GM21723 (cell line): Measurements from ENCODE around the gene IL27RA.
"Not testable (repeated sequence)": the region's sequence is repeated elsewhere in the genome, so short reads cannot be mapped to it uniquely, and the experiment has no call there.

Experiments
- ATAC-seq: cut with Tn5 transposase; IDR thresholded peaks from one replicate; pipeline ENCODE4 v1.9.1; 2021; ENCODE audit warnings: mild to moderate bottlenecking, moderate library complexity; ENCODE audit not compliant: unreplicated experiment

Gene IL27RA

DNA sequence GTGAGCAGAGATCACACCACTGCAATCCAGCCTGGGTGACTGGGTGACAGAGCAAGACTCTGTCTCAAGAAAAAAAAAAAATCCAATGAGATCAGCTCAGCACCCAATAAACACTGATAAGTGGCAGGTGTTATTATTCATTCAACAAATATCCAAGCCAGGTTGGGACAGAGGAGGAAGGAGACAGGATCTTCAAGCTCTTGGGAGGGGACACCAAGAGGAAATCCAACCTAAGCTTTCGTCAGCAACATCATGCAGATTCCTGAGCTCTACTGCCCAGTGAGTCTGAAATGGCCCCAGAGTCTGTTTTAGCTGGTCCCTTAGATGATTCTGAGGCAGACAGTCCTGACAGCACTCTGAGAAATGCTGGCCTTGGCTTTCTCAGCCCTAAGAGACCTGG lies 33.1 kb upstream of the IL27RA start:
- ATAC-seq: no peak

DNA sequence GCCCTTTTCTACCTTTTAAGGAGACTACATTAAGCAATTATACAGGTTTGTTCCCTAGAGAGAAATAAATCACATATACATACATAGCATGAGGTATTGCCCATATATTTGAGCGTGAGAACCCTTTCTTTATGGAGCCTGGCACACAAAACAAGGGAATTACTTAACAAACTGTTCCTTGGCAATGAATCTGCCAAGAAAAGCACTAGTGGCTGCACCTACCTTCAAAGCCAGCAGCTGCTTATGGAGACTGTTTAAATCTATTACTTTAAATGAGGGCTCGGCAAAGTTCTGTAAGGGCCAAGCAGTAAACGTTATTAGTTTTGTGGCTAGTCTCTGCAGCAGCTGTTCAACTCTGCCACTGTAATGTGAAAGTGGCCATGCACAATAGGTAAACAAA lies 32.5 kb upstream of the IL27RA start:
- no peak for ATAC-seq

DNA sequence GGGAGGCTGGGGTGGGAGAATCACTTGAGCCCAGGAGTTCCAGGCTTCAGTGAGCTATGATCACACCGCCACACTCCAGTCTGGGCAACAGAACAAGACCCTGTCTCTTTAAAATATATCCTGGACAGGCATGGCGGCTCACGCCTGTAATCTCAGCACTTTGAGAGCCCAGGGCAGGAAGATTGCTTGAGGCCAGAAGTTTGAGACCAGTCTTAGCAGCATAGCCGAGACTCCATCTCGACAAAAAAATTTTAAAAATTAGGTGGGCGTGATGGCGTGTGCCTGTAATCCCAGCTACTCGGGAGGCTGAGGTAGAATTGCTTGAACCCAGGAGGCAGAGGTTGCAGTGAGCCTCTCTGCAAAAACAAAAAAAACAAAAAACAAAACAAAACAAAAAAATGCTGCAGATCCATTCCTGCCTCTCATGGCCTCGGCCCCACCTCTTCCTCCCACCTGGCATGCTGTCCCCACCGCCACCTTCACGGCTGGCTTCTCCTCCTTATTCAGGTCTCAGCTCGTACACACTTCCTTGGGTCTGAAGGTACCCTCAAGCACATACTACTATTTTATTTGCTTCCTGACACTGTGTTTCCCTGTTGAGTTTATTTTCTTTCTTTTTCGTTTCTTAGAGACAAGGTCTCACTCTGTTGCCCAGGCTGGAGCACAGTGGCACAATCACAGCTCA lies 30.7 kb upstream of the IL27RA start:
- no peak for ATAC-seq

DNA sequence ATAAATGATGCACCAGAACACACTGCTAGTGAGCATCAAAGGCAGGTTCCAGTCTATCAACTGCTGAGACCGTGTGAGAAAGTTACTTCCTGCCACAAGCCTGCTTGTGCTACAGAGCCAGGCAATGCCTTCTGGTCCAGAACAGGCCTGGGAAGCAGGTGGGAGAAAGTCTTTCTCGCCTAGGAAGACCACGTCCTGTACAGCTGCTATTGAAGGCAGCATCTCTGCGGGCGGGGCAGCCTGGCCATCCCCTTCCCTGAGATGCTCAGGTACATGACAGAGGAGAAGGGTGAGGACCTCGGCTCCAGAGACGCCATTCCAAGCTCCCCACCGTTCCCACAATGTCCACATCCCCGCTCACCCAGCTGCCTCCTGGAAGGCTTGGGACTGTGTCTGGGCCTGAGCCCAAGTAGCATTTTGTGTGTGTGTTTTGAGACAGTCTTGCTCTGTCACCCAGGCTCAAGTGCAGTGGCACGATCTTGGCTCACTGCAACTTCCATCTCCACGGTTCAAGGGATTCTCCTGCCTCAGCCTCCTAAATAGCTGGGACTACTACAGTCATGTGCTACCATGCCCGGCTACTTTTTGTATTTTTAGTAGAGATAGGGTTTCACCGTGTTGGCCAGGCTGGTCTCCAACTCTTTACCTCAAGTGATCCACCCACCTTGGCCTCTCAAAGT lies 28.9 kb upstream of the IL27RA start:
- ATAC-seq: no peak

DNA sequence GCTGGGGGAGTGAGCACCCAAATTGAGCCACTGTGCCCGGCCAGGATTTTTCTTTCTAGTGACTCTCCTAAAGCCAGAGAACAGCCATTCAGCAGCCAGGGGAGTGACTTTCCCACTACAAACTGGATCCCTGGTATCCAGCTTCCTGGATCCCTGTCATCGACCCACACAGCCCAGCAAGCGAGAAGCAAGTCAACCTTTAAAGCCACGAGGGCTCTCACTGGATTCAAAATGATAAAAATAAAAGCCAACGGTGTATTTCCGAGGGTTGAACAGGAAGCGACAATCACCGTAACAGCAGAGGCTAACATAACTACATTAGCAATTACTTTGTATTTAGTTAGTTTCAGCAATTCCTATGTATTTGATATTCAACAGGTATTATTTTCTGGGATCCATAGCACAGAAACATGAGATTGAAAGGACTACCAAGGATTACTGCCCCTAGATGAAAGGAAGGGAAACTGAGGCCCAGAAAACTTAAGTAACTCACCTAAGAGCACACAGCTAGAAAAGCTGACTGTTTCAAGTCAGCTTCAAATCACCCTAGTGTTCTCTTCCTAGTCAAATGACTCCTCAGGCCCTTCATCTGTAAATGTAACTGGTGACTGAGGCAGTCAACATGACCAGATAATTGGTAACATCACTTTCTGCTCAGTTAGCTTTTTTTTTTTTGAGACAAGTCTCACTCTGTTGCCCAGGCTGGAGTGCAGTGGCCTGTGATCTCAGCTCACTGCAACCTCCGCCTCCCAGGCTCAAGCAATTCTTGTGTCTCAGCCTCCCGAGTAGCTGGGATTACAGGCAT lies 28.1 kb upstream of the IL27RA start:
- ATAC-seq: no peak

DNA sequence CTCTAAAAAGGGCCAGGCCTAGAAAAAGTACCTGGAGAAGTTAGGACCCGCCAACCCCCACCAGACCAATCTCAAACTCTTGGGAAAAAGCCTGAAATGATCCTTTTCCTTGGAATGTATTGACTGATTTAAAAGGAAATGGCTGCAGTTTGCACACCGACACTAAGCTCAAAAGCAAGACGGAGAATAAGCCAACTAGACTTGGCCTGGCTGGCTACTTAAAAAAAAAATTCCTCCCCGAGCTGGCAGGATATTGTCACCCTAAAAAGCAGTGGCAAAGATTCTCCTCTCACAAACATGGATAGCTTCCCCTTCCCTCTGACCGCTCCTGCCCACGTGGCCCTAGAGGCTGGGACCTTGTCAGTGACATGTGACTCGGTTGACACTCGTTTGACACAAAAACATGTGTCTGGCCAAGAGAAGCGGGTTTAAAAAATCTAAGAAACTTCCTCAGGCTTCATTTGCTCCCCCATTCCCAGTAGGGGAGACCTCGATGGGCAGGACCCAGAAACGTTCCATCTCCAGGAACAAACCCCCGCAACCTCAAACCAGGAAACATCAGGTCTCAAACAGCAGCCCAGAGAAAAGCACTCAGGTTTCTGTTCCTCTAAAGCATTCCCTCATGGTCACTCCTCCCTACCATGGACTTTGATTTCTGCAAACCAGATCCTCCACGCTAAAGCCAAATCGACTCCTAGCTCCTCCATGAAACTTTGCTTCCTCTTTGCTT lies 26.8 kb upstream of the IL27RA start:
- ATAC-seq: no peak

DNA sequence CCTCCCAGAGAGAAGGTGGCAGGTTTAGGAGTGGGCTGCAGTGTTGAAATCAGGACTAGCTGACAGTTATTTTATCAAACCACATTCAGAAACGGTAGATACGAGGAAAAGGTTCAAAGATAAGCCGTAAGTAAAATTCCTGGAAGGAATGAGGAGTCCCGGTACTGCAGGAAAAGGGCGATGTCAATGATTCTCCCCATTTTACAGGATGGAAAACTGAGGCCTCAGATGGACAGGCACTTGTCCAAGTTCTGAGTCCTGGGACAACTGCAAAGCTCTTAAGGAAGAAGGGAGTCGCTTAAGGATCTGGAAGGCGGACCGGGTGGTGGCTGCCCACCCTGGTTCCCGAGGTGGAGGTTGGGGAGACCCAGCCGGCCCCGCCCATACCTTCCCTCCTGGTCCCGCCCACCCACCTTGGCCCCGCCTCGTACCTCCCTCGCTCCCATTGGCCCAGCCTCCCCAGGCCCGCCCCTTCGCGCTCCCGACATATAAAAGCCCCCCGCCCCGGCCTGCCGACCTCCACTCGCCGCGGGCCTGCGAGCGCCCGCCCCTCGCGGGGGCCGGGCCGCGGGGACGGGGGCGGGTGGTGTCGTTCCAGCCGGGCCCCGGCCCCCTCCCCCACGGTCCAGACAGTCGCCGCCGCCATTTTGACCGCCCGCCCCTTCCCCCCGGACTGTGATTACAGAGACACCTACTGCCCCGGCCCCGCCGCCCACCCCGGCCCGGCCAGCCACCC lies 26.0 kb upstream of the IL27RA start:
- peak; percentile 20 for ATAC-seq

DNA sequence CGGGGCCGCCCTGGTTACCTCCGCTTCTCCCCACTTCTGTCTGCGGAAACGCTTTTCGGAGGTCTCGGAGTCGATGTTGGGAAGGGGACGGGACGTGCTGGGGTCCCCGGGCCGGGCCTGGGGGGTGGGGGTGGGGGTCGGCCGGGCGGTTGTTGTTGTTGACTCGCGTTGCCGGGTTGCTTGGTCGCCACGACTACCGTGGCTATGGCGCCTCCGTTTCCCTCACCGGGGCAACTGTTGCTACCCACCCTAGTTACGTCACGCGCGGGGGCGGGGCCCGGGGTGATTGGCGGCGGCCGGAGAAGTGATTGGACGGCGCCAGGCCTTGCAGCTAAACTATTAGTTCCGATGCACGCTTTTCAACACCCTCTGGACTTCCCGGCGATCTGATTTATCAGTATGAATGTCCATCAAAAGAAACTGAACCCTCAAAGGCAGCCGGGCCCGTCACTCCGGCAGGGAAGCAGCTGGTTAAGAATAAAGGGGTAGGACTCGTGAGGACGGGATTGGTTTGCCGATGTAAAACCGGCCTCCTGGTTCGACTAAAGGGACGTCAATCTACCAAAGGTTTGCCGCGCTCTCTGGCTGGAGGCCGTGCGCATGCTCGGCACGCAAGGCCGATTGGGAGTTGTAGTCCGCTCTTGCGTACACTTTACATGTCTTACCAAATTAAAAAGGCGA lies 25.3 kb upstream of the IL27RA start, which contains the start of gene RFX1:
Gene RFX1 (minus strand): TSS at position 236 of the 681 bp plus-strand sequence. CDS start 12,477 bp downstream, outside the sequence.
- peak; percentile 76 for ATAC-seq

DNA sequence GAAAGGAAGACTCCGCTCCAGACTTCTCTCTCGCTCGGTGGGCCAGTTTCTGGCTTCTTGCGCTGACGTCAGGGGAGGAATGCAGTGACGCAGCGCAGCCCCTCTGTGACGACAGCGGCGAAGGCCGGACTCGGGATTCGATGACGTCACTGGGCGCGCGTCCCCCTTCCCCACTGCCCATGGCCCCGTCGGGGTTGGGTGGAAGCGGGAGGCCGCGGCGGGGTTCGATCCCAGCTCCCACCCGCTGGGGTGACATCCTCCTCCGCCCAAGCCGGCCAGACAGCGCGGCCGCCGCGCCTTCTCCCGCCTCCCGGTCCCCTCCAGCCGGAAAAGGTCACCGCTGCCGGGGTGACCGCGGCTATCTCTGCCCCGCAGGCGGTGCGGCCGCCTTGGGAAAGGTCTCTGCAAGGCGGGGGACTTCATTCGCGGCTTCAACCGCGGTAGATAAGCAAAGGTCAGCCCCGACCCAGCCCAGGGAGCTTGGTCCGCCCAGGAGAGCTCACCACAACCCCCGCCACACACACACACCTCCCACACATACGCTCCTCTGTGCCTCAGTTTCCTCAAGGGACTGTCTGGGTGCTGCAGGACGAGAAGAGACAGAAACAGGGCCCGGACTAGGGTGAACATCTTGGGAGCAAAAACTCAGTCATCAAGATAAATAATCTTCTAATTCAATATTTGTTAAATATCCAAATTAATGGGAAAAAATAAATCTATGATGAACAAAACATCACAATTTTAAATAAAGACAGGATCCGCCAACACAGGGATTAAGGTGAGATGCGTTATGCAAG lies 24.6 kb upstream of the IL27RA start:
- peak; percentile 42 for ATAC-seq

DNA sequence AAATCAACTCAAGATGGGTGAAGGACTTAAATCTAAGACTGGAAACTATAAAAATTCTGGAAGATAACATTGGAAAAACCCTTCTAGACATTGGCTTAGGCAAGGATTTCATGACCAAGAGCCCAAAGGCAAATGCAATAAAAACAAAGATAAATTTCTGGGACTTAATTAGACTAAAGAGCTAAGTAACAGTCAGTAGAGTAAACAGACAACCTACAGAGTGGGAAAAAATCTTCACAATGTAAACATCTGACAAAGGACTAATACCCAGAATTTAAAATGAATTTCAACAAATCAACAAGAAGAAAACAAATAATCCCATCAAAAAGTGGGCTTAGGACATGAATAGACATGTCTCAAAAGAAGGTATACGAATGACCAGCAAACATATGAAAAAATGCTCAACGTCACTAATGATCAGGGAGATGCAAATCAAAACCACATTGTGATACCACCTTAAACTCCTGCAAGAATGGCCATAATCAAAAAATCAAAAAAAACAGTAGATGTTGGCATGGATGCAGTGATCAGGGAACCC lies 19.1 kb upstream of the IL27RA start:
- ATAC-seq: no peak

DNA sequence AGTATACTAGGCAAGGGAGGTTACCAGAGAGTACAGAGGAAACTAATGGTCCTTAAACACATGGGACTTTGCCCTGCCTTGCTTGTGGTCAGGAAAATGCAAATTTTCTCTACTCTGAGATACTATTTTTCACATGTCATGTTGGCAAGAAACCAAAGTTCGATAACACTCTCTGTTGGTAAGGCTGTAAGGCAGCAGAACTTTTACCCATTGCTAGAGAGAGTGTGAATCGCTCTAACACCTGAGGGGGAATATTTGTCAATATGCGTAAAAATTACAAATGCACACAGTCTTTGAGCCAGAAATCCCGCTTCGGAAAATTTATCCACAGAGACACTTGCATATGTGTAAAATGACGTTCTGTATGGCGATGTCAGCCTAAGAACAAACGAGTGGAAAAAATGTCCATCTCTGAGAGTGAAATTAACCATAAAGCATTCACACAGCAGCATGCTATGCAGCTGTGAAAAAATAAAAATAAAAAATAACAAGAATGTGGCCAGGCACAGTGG lies 16.0 kb upstream of the IL27RA start:
- ATAC-seq: peak; percentile 80

DNA sequence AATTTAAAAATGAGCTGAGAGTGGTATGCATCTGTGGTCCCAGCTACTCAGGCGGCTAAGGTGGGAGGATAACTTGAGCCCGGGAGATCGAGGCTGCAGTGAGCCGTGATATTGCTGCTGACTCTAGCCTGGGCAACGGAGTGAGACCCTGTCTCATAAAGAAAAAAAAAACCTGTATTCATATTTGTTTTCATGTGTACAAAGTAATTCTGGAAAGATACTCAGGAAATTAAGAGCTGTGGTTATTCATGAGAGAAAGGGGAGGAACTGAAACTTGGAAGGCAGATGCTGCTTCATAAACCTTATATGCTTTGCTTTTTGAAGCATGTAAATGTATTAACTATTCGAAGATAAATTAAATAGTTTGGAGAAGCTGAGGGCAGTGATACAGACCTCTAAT lies 12.5 kb upstream of the IL27RA start:
- ATAC-seq: no peak

DNA sequence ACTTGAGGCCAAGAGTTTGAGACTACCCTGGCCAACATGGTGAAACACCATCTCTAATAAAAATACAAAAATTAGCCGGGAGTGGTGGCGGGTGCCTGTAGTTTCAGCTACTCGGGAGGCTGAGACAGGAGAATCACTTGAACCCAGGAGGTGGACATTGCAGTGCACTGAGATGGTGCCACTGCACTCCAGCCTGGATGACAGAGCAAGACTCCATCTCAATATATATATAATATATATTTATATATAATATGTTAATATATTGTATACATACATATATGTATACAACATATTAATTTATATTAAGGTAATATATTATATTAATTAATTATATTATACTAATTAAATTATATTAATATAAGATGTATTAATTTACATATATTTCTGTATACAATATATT lies 11.8 kb upstream of the IL27RA start:
- not testable (repeated sequence) for ATAC-seq

DNA sequence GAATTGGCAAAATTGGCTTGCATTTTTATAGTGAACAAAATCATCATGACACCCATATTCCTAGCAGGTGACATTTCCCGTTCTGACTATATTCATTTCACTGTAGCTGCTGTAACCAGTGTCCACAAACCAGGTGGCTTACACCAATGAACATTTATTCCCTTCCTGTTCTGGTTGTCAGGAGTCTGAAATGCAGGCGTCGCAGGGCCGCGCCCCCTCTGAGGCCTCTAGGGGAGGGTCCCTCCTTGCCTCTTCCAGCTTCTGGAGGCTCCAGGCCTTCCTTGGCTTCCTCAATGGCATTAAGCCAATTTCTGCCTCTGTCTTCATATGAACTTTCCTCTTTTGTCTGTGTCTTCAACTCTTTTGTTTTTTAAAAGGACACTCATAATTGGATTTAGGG lies 10.1 kb upstream of the IL27RA start:
- no peak for ATAC-seq

DNA sequence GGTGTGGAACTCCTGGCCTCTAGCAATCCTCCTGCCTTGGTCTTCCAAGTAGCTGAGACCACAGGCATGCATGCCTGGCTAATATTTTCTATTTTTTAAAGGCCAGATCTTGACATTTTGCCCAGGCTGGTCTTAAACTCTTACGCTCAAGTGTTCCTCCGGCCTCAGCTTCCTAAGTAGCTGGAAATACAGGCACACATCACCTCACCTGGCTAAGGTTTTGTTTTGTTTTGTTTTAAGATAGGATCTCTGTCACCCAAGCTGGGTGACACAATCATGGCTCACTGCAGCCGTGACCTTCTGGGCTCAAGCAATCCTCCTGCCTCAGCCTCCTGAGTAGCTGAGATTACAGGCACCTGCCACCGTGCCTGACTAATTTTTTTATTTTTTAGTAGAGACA lies 9.1 kb upstream of the IL27RA start:
- ATAC-seq: no peak

DNA sequence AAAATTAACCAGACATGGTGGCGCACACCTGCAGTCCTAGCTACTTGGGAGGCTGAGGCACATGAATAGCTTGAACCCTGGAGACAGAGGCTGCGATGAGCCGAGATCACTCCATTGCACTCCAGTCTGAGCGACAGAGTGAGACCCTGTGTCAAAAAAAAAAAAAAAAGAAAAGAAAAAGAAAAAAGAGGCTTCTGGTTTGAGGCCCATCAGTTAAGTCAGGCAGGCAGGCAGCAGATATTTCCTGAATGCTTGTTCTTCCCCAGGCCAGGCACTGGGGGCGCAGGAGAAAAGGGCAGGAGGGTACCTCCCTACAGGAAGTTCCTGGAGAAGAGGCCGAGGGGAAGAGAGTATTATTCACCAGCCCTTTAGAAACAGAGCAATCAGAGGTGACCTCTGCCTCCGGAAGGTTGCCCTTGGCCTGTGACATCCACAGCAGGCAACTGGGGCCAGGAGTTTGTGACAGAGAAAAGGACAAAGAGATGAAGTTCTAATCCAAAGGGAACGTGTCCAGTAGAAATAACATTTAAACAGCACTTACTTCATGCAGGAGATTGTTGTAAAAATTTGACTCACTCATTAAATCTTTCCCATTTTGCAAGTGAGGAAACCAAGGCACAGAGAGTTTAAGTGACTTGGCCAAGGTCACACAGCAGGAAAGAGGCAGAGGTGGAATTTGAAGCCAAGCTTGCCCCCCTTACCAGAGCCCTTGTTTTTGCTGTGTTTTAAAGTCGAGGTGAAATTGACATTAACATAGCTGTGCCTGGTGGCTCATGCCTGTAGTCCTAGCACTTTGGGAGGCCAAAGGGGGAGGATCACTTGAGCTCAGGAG lies 7.9 kb upstream of the IL27RA start:
- no peak for ATAC-seq

DNA sequence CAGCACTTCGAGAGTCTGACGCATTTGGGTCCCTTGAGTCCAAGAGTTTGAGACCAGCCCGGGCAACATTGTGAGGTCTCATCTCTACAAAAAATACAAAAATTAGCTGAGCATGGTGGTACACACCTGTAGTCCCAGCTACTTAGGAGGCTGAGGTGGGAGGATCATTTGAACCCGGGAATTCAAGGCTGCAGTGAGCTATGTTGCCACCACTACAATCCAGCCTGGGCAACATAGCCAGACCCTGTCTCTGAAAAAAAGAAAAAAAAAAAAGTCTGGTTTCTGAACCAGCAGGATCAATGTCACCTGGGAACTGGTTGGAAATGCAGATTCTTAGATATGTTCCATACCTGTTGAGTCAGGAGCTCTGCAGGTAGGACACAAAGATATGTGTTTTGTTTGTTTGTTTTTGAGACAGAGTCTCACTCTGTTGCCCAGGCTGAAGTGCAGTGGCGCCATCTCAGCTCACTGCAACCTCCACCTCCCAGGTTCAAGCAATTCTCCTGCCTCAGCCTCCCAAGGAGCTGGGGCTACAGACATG lies 4.8 kb upstream of the IL27RA start:
- not testable (repeated sequence) for ATAC-seq
